Measurements from ENCODE around the gene HPS1.

Gene HPS1

DNA sequence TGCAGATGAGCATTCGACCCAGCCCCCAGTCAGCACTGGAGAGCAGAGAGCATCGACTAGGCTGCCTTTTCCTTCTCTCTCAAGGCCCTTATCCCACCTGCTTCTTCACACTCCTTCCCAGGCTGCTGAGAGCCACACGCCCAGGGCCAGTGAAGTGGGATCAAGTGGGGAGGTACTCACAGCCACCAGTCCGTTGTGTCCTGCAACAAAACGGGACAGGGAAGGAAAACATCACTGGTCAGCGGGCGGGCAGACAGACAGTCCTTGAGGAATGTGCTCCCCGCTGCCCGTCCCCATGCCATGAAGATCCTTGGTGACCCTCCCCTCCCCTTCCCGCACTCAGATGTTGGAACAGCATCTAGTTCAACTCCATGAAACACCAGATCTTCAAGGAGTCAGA lies 36.0 kb downstream of the HPS1 start:
- no peak for DNase-seq

- DNase-seq: no peak
Measured at GRCh38 chr10:98410135-98410743, 36.5 kb downstream of the HPS1 start.

- no peak for DNase-seq
Measured at GRCh38 chr10:98408799-98409198, 37.9 kb downstream of the HPS1 start.

DNA sequence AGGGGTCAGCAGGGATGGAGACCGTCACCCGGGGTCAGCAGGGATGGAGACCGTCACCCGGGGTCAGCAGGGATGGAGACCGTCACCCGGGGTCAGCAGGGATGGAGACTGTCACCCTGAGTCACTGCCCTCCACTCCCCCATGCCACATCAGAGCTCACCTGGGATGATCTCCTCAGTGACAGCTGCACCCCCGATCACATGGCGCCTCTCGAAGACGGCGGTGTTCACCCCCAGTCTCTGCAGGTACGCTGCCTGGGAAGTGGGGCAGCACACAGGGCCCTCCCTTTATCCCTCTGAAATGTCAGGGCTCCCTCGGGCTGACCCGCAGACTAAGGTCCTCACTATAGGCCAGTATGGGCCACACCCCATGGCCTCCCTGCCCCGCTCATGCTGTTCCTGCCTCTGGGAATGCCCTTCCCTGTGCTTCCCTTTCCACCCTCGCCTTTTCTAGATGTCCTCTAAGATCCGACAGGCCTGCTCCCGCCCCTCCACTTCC lies 38.9 kb downstream of the HPS1 start:
- DNase-seq: no peak

DNA sequence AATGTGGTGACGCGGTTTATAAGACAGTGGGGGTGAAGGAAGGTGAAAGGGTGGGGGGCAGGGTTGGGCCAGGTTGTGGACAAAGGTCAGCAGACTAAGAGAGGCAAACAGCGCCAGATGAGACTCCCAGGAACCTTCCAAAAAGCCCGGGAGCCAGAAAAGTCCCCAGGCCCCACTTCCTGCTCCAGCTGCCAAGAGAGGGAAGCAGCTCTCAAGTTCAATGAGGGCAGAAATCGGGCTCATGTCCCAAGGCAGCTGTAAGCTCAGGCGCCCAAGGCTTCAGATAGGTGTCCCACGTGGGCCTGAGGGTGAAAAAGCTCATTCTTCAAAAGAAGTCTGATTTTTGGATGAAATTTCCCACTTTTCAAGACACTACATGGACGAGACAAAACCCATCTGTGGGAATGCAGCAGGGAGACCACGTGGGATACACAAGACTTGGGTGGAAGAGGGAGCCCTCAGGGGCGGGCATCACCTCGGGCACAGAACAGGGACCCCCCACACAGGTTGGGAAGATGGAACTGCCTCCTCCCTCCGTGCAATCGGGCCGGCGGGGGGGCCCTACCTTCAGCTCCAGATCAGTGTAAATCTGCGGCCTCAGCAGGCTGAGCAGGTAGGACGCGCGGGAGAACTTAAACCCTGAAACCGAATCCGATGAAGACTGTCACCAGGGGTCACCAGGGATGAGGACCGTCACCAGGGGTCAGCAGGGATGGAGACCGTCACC lies 39.6 kb downstream of the HPS1 start:
- DNase-seq: no peak

GRCh38 chr10:98405422-98405821 lies 41.3 kb downstream of the HPS1 start:
- no peak for DNase-seq

- DNase-seq: peak; percentile 67
Measured at GRCh38 chr10:98404571-98405359, 42.0 kb downstream of the HPS1 start.

- no peak for DNase-seq
Measured at GRCh38 chr10:98403812-98404504, 42.8 kb downstream of the HPS1 start.

- DNase-seq: no peak
Measured at GRCh38 chr10:98402931-98403718, 43.6 kb downstream of the HPS1 start.

- no peak for DNase-seq
Measured at GRCh38 chr10:98402478-98402877, 44.3 kb downstream of the HPS1 start.

DNA sequence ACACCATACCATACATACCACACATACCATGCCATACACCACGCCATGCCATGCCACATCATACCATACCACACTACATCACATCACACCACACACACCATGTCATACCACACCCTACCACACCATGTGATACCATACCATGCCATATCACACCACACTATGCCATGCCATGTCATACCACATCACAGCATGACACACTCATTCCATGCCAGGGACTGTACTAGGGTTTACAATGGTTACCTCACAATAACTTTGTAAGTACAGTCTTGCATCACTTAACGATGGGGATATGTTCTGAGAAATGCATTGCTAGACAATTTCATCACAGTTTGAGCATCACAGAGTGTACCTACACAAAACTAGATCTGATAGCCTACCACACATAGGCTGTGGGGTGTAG lies 46.3 kb downstream of the HPS1 start:
- peak; percentile 21 for DNase-seq

DNA sequence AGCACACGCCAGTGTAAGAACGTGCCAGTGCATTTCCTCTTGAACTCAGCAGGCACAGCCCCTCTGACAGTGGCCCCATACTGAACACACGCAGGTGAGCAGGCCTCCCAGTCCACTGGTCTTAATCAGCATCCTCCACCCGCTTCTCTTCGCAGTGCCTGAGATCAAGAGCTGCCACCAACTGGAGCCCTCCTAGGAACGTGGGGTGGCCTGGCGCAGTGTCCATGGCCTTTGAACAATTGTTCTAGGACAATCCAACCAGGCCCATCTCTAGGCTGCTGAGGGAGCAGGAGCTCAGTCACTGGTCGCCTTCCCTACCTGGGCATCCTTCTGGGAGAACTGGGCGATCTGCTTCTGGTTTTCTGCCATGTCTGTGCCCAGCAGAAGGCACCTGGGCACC lies 47.0 kb downstream of the HPS1 start:
- no peak for DNase-seq

DNA sequence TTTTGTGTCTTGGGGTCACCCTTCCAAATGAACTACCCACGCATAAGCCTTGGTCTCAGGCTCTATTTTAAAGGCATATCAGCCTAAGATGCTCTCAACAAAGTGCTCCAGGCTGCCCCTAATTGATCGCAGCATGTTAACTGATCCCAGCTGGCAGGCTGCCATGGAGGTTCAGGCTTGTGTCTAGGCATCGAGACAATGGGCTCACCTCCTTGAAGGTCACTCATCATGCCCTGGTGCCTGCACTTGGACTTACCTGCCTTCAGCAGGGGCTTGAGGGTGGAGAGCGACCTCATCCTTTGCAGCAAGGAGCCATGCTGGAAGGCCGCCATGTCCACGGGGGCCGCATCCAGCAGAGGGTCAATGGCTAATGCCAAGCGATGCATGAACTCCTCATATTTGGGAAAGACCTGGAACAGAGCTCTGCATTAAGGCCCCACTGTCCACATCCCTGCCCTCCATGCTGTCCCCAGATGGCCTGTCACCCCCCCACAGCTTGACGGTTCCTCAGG lies 49.6 kb downstream of the HPS1 start:
- no peak for DNase-seq

DNA sequence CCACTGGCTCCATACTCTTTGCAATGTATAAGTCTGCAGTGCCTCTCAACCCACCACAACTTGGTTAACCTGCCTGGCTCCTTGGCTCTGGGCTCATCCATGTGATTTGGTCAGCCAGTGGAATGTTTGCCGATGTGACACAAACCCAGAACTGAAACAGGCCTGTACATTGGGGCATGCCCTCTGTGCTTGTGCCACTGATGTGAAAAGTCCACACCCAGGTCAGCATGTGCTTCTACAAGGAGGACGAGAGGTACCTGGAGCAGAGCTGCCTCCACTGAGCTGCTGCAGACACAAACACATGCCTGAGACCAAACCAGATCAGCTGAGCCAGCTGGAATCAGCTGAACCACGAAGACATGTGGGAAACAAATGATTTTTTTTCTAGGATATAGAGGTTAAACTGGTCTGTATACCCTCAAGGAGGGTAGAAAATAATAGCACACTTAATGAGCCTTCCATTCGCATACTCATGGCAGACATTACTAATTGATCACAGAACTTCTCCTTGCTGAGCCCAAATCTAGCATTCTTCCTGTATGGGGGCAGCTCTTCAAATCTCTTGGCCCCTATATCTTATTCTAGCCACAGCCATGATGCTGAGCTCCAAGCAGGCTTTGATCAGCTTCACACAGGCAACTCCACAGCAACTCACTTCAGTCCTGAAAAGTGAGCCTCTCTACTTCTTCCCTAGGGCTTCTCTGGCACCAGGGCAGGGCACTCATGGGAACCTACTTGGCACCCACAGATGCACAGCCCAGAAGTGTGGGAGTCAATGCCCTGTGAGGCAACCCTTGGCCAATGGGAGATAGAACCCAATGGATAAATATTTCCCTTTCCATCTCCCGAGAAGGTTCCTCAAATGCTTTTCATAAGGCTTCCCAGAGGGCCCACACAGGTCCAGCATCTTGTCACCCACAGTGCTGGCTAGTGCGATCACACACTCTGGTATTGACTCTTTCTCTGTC lies 50.4 kb downstream of the HPS1 start:
- DNase-seq: no peak

DNA sequence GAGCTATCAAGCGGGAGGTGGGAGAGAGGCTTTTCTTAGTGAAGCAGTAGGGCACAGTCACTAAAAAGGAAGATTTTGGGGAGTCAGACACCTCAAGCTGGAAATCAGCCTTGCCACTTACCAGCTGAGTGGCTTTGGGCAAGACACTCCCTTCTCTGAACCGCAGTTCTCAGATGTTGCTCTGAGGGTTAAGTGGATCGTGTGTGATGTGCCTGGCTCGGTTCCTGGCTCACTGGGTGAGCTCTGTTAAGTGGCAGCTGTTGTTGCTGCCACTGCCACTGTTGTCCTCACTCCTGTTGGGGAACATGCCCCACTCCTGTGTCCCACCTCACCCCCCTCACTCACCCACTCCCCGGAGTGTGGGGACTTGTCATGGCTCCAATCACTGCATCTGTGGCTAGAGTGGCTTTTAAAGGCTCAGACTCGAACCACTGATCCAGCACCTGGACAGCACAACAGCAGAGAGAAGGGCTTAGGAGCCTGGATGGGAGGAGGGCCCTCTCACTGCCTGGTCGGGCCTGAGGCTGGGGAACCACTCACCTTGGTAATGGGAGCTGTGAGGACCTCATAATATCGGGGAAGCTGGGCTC lies 51.8 kb downstream of the HPS1 start:
- DNase-seq: no peak

- DNase-seq: peak; percentile 49
Measured at GRCh38 chr10:98391578-98391991, 55.1 kb downstream of the HPS1 start.

DNA sequence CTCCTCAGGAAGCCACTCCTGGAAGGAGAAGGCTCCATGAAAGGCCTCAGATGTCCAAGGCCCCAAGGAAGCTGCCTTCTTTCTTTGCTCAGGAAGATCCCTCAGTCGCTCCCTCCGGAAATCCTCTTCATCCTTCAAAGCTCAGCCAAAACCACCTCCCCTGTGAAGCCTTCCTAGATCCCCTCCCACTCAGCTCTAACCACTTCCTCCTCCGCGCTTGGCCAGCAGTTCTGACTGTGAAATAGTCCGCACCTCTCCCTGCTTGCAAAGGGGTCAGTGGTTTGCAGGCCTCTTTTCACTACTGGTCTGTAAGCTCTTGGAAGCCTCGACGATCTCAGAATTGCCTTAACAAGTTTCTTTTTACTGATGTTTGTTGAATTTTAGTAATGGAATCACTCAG lies 55.7 kb downstream of the HPS1 start:
- peak; percentile 60 for DNase-seq

GRCh38 chr10:98390406-98390805 lies 56.3 kb downstream of the HPS1 start:
- no peak for DNase-seq

GRCh38 chr10:98389398-98389797 lies 57.3 kb downstream of the HPS1 start:
- DNase-seq: no peak

DNA sequence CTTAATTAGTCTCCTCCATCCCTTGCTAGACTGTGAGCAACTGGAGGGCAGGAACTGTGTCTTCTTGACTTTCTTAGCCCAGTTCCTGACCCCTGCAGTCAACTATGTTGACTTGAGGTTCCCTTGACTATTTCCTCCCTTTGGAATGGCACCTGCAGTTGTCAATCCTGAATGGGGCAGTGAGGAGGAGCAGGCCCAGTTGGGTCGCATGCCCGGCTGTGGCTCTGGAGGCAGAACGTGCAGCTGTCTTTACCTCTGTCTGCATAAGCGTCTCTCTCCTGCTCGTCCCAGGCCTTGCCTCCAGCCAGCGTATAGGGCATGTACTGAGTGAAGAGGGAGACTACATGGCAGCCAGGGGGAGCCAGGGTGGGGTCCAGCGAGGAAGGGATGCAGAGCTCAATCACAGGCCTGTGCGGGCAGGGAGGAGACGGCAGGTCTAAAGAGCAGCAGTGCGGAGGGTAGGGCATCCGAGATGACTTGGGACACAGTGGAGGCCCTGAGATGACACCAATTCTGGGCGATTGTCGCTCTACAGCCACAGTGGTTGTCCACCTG lies 58.6 kb downstream of the HPS1 start:
- peak; percentile 26 for DNase-seq

Data from hematopoietic multipotent progenitor cell treated with erythropoietin and hydrocortisone succinate and interleukin-3 and kit ligand, for 4 days (in vitro differentiated cells).